HTERT RPE-1 (cell line): ENCODE measurements around the gene CCDC71.

ENCODE experiments used
- in situ Hi-C: fragments of 300-500 bp; cut with MboI; formaldehyde crosslinking; loops from 4 replicates; pipeline ENCODE4 v1.14.3; 2020; ENCODE audit warnings: low sequenced_read_pairs

The CCDC71 gene

DNA sequence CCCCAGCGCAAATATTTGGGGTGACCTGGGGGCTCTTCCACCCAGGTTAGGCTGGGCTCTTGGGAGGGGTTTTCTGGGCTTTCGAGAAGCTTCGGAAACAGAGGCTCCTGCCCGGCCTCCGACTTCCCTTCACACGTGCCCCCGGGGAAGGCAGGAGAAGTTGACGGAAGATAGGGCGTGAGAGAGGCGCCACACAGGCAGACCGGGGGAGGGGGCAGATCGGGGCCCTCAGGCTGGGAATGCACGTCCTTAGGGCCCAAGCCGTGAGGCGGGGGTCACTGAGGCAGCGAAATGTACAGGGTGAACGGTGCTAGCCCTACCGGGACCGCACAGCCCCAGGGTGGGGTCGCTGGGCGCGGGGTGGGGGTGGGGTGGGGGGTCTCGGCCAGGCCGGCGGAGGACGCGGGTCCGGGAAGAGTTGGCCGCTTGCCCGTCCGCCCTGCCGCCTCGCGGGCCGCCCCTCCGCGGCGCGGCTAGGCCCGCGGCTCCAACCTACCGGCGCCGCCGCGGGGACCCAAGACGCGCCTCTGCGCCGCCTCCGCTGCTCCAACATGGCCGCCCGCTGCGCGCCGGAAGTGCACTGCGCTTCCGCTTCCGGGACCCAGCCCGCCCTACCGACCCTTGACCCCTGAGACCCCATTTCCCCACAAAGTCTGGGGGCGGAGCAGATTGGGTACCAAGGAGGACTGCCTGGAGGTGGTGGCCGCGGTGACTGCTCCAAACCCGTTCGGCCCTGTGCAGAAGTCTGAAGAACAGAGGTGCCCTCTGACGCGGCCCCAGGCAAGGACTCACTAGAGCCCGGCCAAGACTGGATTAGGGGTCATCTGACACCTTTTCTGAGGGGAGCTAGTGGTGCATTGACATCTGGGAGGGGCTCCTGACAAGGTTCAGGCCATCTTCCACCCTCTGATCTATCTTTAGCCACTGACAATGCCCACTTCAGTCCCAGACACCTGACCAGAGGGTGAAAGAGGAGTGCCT lies at the start of gene CCDC71:
CCDC71 (minus strand) TSS at position 561 of the 981 bp plus-strand sequence. CDS start 2,123 bp downstream, outside the sequence.
- in situ Hi-C loops = no loop called here

DNA sequence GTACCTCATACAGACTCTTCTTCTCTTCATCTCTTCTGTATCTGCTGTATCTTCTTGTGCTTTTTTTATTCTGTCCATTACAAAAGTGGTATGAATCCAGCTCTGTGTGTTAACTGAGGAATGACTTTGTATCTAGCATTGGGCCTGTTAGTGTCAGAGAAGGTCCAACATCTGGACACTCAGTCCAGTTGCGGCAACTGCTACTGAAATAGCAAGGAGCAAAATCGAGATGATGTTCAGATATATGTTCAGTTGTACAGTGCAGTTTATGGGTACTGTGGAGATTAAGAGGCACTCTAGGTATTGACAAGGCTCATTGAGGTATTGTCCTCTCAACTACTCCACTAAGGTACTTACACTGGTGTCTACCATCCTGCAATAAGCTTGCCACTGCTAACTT lies 47.9 kb upstream of the CCDC71 start:
- in situ Hi-C loops = no loop called here

DNA sequence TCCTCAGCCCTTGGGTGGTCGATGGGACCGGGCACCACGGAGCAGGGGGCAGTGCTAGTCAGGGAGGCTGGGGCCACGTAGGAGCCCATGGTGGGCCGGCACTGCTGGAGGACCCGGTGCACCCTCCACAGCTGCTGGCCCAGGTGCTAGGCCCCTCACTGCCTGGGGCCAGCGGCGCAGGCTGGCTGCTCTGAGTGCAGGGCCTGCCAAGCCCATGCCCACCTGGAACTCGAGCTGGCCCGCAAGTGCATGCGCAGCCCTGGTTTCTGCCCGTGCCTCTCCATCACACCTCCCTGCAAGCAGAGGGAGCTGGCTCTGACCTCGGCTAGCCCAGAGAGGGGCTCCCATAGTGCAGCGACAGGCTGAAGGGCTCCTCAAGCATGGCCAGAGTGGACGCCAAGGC lies 47.4 kb upstream of the CCDC71 start:
- in situ Hi-C loops = no loop called here

- in situ Hi-C loops = no loop called here
Measured at GRCh38 chr3:49199900-49200281, 33.8 kb upstream of the CCDC71 start.

DNA sequence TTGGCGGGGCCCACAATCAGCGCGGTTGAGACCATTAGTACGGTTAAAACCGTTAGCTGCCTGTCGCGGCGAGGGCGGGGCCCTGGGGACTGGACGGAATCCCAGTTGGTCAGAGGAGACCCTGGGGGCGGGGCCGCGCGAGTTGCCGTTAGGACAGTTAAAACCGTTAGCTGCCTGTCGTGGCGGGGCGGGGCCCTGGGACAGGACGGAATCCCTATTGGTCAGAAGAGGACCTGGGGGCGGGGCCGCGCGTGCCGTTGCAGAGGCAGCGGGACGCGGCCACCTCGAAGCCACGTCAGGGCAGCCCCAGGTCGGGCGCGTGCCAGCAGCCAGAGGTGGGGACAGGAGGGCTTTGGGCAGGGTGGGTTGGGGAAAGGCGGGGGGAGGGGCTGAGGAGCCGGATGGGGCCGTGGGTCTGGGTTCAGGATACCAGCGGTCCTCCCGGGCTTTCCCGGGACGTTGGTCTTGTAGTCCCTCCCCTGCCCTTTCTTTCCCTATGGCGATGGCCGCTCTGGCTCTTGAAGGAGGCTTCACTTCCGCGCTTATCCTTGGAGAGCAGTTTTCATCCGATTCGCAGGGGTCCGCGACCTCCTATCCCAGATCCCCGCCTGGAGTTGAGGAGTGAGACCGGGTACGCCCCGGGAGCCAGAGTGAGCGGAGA lies 33.2 kb upstream of the CCDC71 start:
- in situ Hi-C loops = no loop called here

- in situ Hi-C loops = no loop called here
Measured at GRCh38 chr3:49198611-49199230, 32.6 kb upstream of the CCDC71 start.

DNA sequence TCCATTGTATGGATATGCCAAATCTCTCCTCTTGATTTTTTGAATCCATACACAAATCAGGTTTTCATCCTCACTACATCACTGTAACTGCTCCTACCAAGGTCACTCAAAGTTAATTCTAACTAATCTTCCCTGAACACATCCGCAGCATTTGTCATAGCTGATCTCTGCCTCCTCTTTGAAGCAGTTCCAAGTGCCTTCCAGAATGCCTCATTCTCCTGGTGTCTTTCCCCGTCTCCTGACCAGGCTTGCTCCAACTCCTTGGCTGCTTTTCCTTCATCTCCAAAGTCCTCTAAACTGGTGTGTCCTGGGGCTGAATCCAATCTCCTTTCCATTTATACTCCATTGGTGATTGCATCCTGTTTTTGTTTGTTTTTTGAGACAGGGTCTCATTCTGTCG lies 32.0 kb upstream of the CCDC71 start:
- in situ Hi-C loops = no loop called here

DNA sequence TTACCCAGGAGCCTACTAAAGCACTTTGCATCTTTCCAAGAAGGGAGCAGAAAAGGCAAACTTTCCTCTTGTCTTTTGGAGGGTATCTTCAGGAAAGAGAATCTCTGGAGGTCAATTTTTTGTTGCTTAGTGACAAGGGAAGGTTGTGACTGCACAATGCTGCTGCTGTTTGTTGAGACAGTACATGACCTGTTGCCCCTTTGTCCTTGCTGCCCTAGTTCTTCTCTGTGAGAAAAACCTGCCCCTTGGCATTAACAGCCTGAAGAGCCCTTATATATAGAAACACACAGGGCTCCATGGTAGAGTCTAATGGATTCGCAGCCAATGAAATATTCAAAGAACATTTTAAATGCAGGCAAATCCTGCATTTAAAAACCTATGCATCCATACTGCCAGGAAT lies 25.6 kb upstream of the CCDC71 start:
- in situ Hi-C loops = no loop called here

- in situ Hi-C loops = no loop called here
Measured at GRCh38 chr3:49183873-49184272, 17.7 kb upstream of the CCDC71 start.

DNA sequence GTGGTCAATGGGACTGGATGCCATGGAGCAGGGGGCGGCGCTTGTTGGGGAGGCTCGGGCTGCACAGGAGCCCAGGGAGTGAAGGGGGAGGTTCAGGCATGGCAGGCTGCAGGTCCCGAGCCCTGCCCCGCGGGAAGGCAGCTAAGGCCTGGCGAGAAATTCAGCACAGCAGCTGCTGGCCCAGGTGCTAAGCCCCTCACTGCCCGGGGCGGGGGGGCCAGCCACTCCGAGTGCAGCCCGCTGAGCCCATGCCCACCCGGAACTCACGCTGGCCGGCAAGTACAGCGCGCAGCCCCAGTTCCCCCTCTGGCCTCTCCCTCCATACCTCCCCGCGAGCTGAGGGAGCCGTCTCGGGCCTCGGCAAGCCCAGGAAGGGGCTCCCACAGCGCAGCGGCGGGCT lies 16.6 kb upstream of the CCDC71 start:
- in situ Hi-C loops = no loop called here

DNA sequence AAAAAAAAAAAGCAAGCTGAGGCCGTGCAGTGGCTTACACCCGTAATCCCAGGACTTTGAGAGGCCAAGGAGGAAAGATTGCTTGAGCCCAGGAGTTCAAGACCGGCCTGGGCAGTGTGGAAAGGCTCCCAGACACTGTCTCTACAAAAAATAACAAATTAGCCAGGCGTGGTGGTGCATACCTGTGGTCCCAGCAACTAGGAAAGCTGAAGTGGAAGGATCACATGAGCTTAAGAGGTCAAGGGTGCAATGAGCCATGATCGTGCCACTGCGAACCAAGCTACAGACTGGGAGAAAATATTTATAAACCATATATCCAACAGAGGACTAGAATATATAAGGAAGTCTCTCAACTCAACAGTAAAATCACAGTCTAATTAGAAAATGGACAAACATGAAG lies 15.2 kb upstream of the CCDC71 start:
- in situ Hi-C loops = no loop called here

- in situ Hi-C loops = no loop called here
Measured at GRCh38 chr3:49180116-49180515, 14.0 kb upstream of the CCDC71 start.

DNA sequence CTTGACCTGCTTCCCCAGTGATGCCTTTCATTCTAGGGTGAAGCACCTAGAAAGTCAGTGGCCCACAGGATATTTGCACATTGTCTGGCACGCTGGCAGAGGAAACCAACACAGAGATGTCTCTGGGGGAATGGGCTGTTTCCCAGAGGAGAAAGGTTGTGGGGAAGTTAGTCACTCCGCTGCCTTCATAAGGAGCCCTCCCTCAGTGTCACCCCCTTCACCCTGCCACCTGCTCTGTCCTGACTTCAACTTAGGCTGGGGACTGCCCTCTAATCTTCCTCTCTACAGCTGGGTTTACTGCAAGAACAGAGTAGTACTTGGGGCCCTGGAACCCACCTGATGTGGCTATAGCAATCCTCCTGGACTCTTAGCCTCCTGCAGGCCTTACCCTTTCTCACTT lies 10.9 kb upstream of the CCDC71 start:
- in situ Hi-C loops = no loop called here

DNA sequence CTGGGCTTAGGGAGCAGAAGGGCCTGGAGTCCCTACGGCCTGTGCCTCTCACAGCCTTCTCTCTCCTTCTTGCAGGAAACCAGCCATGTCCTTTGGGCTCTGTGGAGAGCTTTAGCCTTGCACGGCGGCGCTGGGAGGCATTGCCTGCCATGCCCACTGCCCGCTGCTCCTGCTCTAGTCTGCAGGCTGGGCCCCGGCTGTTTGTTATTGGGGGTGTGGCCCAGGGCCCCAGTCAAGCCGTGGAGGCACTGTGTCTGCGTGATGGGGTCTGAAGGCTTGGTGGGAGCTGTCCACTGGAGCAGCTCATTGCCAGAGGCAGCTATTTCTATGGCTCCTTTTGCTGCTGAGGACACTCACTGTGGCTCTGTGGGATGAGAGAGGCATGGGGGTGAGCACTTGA lies 9.4 kb upstream of the CCDC71 start:
- in situ Hi-C loops = no loop called here

DNA sequence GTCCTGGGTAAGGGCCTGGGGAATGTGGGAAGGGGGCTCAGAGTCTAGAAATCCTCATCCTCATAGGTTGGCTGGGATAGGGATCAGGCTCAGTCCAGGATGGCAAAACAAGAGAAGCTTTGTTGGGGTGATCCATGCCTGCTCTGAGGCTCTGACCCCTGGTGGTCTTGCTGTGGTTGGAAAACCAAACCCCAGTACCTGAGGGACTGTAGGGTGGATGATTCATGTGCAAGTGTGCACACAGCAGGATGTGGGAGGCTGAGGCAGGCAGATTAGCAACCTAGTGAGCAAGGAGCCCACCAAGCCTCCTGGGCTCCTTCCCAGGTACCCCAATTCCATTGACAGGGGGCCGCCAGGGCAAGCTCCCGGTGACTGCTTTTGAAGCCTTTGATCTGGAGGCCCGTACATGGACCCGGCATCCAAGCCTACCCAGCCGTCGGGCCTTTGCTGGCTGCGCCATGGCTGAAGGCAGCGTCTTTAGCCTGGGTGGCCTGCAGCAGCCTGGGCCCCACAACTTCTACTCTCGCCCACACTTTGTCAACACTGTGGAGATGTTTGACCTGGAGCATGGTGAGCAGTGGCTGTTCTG lies 8.4 kb upstream of the CCDC71 start:
- in situ Hi-C loops = no loop called here

DNA sequence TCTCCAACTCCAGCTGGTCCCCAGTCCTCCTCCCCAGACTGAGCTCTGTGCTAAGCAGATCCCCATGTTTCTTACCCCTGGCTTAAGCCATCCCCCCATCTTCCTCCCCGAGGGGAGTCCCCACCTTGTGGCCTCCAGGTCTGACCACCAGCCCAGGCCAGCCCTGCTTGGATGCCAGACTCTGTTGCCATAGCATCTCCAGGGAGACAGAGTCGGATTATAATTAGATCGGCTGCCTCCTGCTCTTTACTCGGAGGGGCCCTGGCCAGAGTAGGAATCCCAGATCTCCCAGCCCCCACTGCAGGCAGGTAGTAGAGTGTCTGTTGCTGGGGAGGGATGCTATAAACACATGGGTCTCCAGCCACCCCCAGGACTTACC lies 7.7 kb upstream of the CCDC71 start:
- in situ Hi-C loops = no loop called here

DNA sequence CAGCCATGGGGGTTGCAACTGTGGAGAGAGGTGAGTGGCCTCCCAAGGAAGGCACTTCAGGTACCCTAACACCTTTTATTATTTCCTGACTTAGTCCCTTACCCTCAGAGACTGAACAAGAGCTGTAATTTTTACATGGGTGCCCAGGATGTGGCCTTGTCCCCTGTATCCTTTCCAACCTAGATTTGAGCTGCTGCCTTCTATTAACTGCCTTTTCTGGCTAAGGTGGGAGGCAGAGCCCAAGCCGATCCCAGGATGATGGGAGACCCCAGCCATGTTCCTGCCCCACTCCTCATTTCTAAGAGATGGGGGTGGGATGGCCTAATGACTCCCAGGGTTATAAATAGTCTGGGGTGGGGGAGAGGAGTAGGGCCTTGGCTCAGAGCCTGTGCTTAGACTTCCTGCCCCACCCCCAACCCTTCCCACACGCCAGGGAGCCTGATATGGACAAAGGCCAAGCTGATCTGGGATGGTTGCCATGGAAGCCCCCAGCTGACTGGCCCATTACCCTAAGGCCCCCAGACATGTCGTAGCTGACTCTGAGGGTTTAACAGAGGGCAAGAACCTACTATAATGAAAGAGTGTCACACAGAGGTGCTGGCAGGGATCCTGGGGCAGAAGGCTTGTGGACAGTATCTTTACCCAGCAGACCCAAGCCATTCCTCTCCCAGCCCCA lies 7.1 kb upstream of the CCDC71 start:
- in situ Hi-C loops = no loop called here

DNA sequence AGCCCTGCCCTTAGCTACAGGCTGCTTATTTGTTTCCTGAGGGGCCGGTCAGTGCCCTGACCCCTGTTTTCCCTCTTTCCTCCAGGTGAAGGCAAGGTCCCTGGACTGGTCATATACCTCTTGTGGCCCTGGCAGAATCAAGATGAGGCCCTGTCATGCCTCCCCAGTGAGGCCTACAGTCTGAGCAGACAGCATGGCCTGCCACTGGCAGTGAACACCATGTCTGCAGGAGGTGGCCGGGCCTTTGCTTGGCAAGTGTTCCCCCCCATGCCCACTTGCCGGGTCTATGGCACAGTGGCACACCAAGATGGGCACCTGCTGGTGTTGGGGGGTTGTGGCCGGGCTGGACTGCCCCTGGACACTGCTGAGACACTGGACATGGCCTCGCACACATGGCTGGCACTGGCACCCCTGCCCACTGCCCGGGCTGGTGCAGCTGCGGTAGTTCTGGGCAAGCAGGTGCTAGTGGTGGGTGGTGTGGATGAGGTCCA lies 6.5 kb upstream of the CCDC71 start:
- in situ Hi-C loops = no loop called here

GRCh38 chr3:49171775-49172500 lies 5.8 kb upstream of the CCDC71 start:
- in situ Hi-C loops = no loop called here
